ENCODE measurements around the gene SPATA25.
"Not testable (repeated sequence)": the region's sequence is repeated elsewhere in the genome, so short reads cannot be mapped to it uniquely, and the experiment has no call there.

Gene SPATA25, protein sequence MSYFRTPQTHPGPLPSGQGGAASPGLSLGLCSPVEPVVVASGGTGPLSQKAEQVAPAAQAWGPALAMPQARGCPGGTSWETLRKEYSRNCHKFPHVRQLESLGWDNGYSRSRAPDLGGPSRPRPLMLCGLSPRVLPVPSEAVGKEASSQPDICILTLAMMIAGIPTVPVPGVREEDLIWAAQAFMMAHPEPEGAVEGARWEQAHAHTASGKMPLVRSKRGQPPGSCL

DNA sequence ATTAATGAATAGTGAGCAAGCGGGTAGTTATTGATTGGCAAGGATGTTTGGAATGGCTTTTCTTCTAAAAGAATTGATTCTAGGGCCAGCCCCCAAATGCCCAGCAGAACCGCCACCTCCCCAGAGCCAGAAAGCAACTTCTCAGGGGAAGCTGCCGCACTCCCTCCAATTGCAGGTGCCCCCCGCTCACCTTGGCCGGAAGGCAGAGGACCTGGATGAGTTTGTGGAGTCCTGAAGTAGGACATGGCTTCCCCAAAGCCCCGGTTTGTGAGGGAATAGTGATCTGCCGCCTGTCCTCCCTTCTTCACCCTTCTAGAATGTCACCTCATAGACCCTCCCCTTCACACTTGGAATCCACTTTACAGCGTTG is at the start of gene SPATA25:
Gene SPATA25 (minus strand): TSS at position 277 of the 370 bp plus-strand sequence. CDS start 32 bp downstream, at position 245.
- Histone ChIP-seq H3K4me1 (ENCODE audit: control insufficient read depth in 1 of 2, insufficient read depth in 2 of 2, low read length in 2 of 2) (peaks cover 20 to 30% of the 10 kb centered on the region in 2 donors), H3K27ac (ENCODE audit: low read depth, low read length) (no peak within 1 kb of the TSS), H3K9ac (ENCODE audit: low read depth in 1 of 2, low read length in 2 of 2) (no peak within 1 kb of the TSS)

DNA sequence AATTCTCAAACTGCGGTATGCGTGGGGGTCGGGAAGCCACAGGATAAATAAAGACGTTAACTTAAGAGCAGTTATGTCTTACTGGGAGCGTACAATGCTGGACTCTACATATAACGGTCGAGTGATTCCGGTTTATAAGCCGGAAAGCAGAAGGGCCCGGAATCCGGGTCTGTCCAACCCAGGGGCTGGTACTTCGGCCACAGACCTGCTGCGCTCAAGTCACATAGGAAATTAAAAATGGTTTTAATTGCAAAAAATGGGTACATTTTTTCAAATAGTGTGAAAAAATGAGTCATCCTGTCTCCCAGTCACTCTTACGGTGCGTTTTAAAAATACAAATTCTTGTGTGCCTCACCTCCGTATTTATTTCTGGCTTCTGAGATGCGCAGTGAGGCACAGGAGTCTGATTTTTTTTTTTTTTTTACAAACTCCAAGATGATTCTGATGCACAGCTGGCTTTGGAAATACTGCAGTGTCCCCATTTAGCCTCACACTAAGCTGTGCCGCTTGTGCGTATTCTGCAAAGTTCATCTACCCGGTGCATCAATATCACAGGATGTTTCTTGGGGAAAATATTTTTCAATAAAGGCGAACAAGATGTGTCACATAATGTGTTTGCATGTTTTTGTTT is 48.1 kb upstream of the SPATA25 start:
- Histone ChIP-seq H3K9me3 (ENCODE audit: control insufficient read depth in 1 of 2, low read length in 2 of 2) (no peaks in the 10 kb centered on the region), H3K4me3 (ENCODE audit: low read depth in 1 of 2, low read length in 2 of 2) (peak overlapping the region; percentile 94 to 98), H3K36me3 (ENCODE audit: control insufficient read depth in 1 of 2, insufficient read depth in 2 of 2, low read length in 2 of 2) (peaks cover 32 to 39% of the 10 kb centered on the region in 2 donors), H3K27me3 (ENCODE audit: control insufficient read depth in 1 of 2, insufficient read depth in 2 of 2, low read length in 2 of 2) (no peaks in the 10 kb centered on the region), H3K4me1 (ENCODE audit: control insufficient read depth in 1 of 2, insufficient read depth in 2 of 2, low read length in 2 of 2) (peaks cover 3 to 12% of the 10 kb centered on the region in 2 donors), H3K27ac (ENCODE audit: low read depth, low read length) (peak overlapping the region; percentile 53), H3K9ac (ENCODE audit: low read depth in 1 of 2, low read length in 2 of 2) (peak overlapping the region; percentile 72 to 74)

More for the DNA sequence above, at the start of gene SPATA25:
- peak within 1 kb of the TSS in 1 of 2 donors; percentile 22 for H3K4me3 ChIP-seq (ENCODE audit: low read depth in 1 of 2, low read length in 2 of 2)
- H3K36me3 ChIP-seq (ENCODE audit: control insufficient read depth in 1 of 2, insufficient read depth in 2 of 2, low read length in 2 of 2) = peaks cover 14 to 45% of the 10 kb centered on the region in 2 donors
- H3K27me3 ChIP-seq (ENCODE audit: control insufficient read depth in 1 of 2, insufficient read depth in 2 of 2, low read length in 2 of 2) = no peaks in the 10 kb centered on the region
- no peaks in the 10 kb centered on the region for H3K9me3 ChIP-seq (ENCODE audit: control insufficient read depth in 1 of 2, low read length in 2 of 2)

DNA sequence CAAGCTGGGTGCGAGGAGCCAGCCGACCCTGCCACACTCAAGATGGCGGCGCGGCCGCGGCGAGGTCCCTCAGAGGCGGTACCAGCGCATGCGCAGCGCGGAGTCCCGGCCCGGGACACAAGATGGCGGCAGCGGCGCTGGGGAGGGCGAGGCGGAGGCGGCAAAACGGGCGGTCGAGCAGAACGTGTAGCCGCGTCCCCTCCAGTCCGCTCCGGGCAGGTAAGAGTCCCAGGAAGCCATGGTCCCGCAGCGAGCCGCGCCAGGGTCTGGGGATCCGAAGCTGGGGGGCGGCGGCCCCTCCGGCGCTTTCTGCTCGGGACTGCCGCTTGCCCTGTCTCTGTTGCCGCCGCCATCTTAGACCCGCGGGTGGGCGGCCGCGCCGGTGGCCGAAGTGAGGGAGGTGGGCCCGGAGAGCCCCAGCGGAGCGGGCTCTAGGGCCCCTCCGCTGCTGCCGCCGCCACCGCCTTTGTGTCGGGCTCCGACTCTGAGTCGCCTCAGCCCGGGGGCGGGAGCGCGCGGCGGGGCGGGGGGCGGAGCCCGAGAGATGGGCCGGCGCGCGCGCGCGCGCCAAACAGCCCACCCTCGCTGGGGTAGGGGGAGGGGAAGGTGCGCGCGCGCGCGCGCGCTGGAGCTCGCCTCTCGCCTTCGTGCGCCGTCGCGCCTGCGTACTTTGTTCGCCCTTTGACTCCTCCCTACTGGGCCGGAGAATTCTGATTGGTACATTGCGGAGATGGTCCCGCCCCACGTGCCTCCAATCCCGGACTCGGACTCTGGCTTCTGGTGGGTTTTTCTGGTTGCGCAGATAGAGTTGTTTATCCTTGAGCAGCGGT is 47.4 kb upstream of the SPATA25 start, which contains the start of gene PCIF1:
Gene PCIF1 (plus strand): TSS at position 98 of the 830 bp plus-strand sequence. CDS start 4,317 bp downstream, outside the sequence.
- Histone ChIP-seq H3K9ac (ENCODE audit: low read depth in 1 of 2, low read length in 2 of 2) (peak within 1 kb of the TSS; percentile 83 to 100), H3K9me3 (ENCODE audit: control insufficient read depth in 1 of 2, low read length in 2 of 2) (no peaks in the 10 kb centered on the region), H3K4me1 (ENCODE audit: control insufficient read depth in 1 of 2, insufficient read depth in 2 of 2, low read length in 2 of 2) (peaks cover 3 to 12% of the 10 kb centered on the region in 2 donors), H3K27me3 (ENCODE audit: control insufficient read depth in 1 of 2, insufficient read depth in 2 of 2, low read length in 2 of 2) (no peaks in the 10 kb centered on the region), H3K27ac (ENCODE audit: low read depth, low read length) (peak within 1 kb of the TSS; percentile 98), H3K4me3 (ENCODE audit: low read depth in 1 of 2, low read length in 2 of 2) (peak within 1 kb of the TSS; percentile 94 to 98), H3K36me3 (ENCODE audit: control insufficient read depth in 1 of 2, insufficient read depth in 2 of 2, low read length in 2 of 2) (peaks cover 25 to 31% of the 10 kb centered on the region in 2 donors)

DNA sequence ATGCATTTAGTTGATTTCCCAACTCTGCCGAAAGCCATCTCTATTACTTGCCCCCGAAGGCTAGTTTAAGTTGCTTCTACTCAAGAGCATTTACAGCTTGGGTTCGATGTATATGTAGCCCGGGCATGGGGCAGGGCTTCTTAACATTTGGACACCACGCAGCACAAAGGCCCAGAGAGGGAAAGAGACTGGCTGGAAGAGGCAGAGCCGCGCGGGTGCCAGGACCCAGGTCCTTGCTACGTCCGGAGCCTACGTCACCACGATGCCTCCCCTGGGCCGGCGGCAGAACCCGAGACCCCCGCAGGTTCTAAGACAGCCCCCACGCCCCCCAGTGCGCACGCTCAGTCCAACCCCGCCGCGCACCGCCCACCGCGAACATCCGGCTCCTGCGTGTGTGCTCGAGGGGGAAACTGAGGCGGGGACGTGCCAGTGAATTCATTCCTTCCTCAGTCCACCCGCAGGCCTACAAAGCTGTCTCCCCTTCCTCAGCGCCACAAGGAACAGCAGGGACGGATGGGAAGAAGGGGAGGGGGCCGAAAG is 46.7 kb upstream of the SPATA25 start:
- peak overlapping the region; percentile 98 for H3K27ac ChIP-seq (ENCODE audit: low read depth, low read length)
- H3K4me3 ChIP-seq (ENCODE audit: low read depth in 1 of 2, low read length in 2 of 2) = peak overlapping the region; percentile 83 to 94

DNA sequence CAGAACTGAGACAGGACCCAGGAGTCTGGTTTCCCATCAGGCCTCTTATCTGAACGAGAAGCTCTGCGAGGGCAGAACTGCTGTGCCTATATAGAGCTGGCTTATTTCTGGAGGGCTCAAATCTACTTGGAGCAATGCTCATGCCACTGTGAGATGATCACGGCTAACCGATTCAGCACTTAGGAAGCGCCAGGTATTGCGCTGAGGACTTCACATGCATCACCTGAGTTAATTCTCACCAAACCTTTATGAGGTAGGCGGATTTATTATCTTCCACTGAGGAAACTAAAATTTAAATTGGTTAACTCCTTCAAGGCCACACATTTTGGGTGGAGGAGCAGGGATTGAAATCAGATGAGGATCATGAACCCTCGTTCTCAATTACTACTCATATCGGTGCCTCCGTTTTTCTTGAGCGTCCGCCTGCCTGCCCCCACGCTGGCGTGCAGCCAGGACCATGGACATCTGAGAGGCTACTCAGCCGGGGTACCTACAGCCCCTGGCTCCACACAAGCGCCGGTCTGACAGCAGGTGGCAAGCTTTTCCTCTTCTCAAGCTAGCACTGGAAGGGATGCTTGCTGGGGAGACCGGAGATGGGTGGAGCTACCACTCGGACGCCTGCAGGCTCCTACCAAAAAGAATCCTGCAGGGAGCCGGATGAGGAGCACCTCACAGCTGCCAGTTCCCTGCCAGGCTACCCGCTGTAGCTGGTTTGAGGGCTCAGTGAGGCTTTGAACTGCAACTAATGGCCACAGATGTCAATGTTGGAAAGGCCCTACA is 46.0 kb upstream of the SPATA25 start:
- Histone ChIP-seq H3K27me3 (ENCODE audit: control insufficient read depth in 1 of 2, insufficient read depth in 2 of 2, low read length in 2 of 2) (no peaks in the 10 kb centered on the region), H3K9ac (ENCODE audit: low read depth in 1 of 2, low read length in 2 of 2) (peak overlapping the region; percentile 83 to 100), H3K4me1 (ENCODE audit: control insufficient read depth in 1 of 2, insufficient read depth in 2 of 2, low read length in 2 of 2) (peaks cover 3 to 12% of the 10 kb centered on the region in 2 donors)

More for the DNA sequence above, 46.7 kb upstream of the SPATA25 start:
- H3K27me3 ChIP-seq (ENCODE audit: control insufficient read depth in 1 of 2, insufficient read depth in 2 of 2, low read length in 2 of 2) = no peaks in the 10 kb centered on the region
- no peaks in the 10 kb centered on the region for H3K9me3 ChIP-seq (ENCODE audit: control insufficient read depth in 1 of 2, low read length in 2 of 2)
- peaks cover 18 to 24% of the 10 kb centered on the region in 2 donors for H3K36me3 ChIP-seq (ENCODE audit: control insufficient read depth in 1 of 2, insufficient read depth in 2 of 2, low read length in 2 of 2)
- H3K9ac ChIP-seq (ENCODE audit: low read depth in 1 of 2, low read length in 2 of 2) = peak overlapping the region; percentile 83 to 100
- peaks cover 3 to 12% of the 10 kb centered on the region in 2 donors for H3K4me1 ChIP-seq (ENCODE audit: control insufficient read depth in 1 of 2, insufficient read depth in 2 of 2, low read length in 2 of 2)

DNA sequence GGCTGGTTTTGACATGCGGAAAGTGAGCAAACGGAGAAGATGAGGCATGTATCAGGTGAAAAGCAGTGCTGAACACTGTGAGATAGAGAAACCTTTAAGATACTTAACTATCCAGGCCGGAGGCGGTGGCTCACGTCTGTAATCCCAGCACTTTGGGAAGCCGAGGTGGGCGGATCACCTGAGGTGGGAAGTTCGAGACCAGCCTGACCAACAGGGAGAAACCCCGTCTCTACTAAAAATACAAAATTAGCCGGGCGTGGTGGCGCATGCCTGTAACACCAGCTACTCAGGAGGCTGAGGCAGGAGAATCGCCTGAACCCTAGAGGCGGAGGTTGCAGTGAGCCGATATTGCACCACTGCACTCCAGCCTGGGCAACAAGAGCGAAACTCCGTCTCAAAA is 44.3 kb upstream of the SPATA25 start:
- H3K36me3 ChIP-seq (ENCODE audit: control insufficient read depth in 1 of 2, insufficient read depth in 2 of 2, low read length in 2 of 2) = not testable (repeated sequence)

More for the DNA sequence above, 46.0 kb upstream of the SPATA25 start:
- Histone ChIP-seq H3K36me3 (ENCODE audit: control insufficient read depth in 1 of 2, insufficient read depth in 2 of 2, low read length in 2 of 2) (peaks cover 12 to 18% of the 10 kb centered on the region in 2 donors), H3K27ac (ENCODE audit: low read depth, low read length) (no peak overlapping the region), H3K4me3 (ENCODE audit: low read depth in 1 of 2, low read length in 2 of 2) (peak overlapping the region; percentile 83 to 94), H3K9me3 (ENCODE audit: control insufficient read depth in 1 of 2, low read length in 2 of 2) (no peaks in the 10 kb centered on the region)

DNA sequence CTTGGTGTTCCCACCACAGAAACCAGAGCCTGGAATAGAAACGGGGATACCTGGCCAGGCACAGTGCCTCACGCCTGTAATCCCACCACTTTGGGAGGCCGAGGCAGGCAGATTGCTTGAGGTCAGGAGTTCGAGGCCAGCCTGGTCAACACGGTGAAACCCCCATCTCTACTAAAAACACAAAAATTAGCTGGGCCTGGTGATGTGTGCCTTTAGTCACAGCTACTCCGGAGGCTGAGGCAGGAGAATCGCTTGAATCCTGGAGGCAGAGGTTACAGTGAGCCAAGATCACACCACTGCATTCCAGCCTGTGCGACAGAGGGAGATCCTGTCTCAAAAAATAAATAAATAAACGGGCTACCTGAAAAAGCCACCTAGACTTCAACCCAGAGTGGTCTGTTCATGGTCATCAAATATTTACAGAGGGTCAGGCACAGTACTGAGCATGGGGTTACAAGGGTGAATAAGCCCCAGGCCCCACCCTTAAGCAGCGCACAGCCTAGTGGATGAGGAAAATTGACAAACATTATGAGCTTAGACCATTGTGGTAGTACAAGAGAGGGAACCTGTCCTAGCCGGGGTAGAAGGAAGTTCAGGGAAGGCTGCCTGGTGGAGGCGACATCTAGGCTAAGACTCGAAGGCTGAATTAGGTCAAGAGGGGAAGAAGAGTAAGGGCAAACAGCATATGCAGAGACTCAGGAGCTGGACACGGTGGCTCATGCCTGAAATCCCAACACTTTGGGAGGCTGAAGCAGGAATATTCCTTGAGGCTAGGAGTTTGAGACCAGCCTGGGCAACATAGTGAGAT is 39.9 kb upstream of the SPATA25 start:
- no peaks in the 10 kb centered on the region for H3K36me3 ChIP-seq (ENCODE audit: control insufficient read depth in 1 of 2, insufficient read depth in 2 of 2, low read length in 2 of 2)
- H3K9ac ChIP-seq (ENCODE audit: low read depth in 1 of 2, low read length in 2 of 2) = no peak overlapping the region
- H3K27ac ChIP-seq (ENCODE audit: low read depth, low read length) = no peak overlapping the region
- H3K27me3 ChIP-seq (ENCODE audit: control insufficient read depth in 1 of 2, insufficient read depth in 2 of 2, low read length in 2 of 2) = no peaks in the 10 kb centered on the region
- H3K4me1 ChIP-seq (ENCODE audit: control insufficient read depth in 1 of 2, insufficient read depth in 2 of 2, low read length in 2 of 2) = peaks cover 0 to 6% of the 10 kb centered on the region in 2 donors
- H3K4me3 ChIP-seq (ENCODE audit: low read depth in 1 of 2, low read length in 2 of 2) = no peak overlapping the region
- no peaks in the 10 kb centered on the region for H3K9me3 ChIP-seq (ENCODE audit: control insufficient read depth in 1 of 2, low read length in 2 of 2)

More for the DNA sequence above, 44.3 kb upstream of the SPATA25 start:
- H3K9me3 ChIP-seq (ENCODE audit: control insufficient read depth in 1 of 2, low read length in 2 of 2); H3K9ac ChIP-seq (ENCODE audit: low read depth in 1 of 2, low read length in 2 of 2); H3K27ac ChIP-seq (ENCODE audit: low read depth, low read length); H3K27me3 ChIP-seq (ENCODE audit: control insufficient read depth in 1 of 2, insufficient read depth in 2 of 2, low read length in 2 of 2); H3K4me3 ChIP-seq (ENCODE audit: low read depth in 1 of 2, low read length in 2 of 2): not testable (repeated sequence)
- H3K4me1 ChIP-seq (ENCODE audit: control insufficient read depth in 1 of 2, insufficient read depth in 2 of 2, low read length in 2 of 2) = peaks cover 3 to 12% of the 10 kb centered on the region in 2 donors

DNA sequence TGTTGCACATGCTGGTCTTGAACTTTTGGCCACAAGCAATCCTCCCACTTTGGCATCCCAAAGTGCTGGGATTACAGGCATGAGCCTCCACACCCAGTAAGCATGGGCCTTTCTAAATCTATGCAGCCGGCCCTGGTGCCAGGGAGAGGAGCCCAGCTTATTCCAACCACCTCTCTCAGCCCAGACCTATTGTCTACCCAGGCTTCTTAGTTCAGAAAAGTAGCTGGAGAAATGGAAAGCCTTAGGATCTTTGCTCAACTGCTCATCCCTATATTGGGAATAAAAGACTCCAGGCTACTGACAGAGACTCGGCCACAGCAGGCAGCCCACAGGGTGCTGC is 39.3 kb upstream of the SPATA25 start:
- Histone ChIP-seq H3K4me1 (ENCODE audit: control insufficient read depth in 1 of 2, insufficient read depth in 2 of 2, low read length in 2 of 2) (peaks cover 0 to 6% of the 10 kb centered on the region in 2 donors), H3K9ac (ENCODE audit: low read depth in 1 of 2, low read length in 2 of 2) (no peak overlapping the region), H3K27ac (ENCODE audit: low read depth, low read length) (no peak overlapping the region), H3K27me3 (ENCODE audit: control insufficient read depth in 1 of 2, insufficient read depth in 2 of 2, low read length in 2 of 2) (no peaks in the 10 kb centered on the region), H3K4me3 (ENCODE audit: low read depth in 1 of 2, low read length in 2 of 2) (no peak overlapping the region), H3K9me3 (ENCODE audit: control insufficient read depth in 1 of 2, low read length in 2 of 2) (no peaks in the 10 kb centered on the region), H3K36me3 (ENCODE audit: control insufficient read depth in 1 of 2, insufficient read depth in 2 of 2, low read length in 2 of 2) (no peaks in the 10 kb centered on the region)
